Mesenchymal stem cell (in vitro differentiated cells and primary cell): ENCODE data around the gene SPAG6.

Experiments used
- DNase-seq: peaks from one replicate; pipeline ENCODE4 v3.0.0-alpha.2; 2013
- H2AFZ ChIP-seq: one replicate; pipeline ENCODE4 v1.6.1; 2013; ENCODE audit warnings: low read depth, mild to moderate bottlenecking, control low read depth, inconsistent platforms, low read length, moderate library complexity
- H2AK5ac ChIP-seq: 2 replicates; pipeline ENCODE4 v1.6.1; 2013; ENCODE audit warnings: low read length, moderate library complexity, mild to moderate bottlenecking, inconsistent platforms; ENCODE audit not compliant: severe bottlenecking
- H2BK120ac ChIP-seq: one replicate; pipeline ENCODE4 v1.6.1; 2013; ENCODE audit warnings: low read depth, mild to moderate bottlenecking, inconsistent platforms, low read length, moderate library complexity
- H2BK12ac ChIP-seq, 2 experiments: one replicate each; pipeline ENCODE4 v1.6.1; 2013; ENCODE audit warnings: inconsistent platforms in 2 of 2, low read length in 2 of 2, mild to moderate bottlenecking in 2 of 2, moderate library complexity in 2 of 2, control low read depth in 1 of 2
- H2BK15ac ChIP-seq: one replicate; pipeline ENCODE4 v1.6.1; 2013; ENCODE audit warnings: mild to moderate bottlenecking, low read depth, inconsistent platforms; ENCODE audit not compliant: poor library complexity, severe bottlenecking
- H2BK5ac ChIP-seq: 2 replicates; pipeline ENCODE4 v1.6.1; 2013; ENCODE audit warnings: low read depth, mild to moderate bottlenecking, low read length, control low read depth, inconsistent platforms; ENCODE audit not compliant: poor library complexity, severe bottlenecking
- H3K14ac ChIP-seq, 2 experiments: one replicate each; pipeline ENCODE4 v1.6.1; 2013; ENCODE audit warnings: inconsistent platforms in 2 of 2, low read length in 2 of 2, control low read depth in 1 of 2, mild to moderate bottlenecking in 1 of 2, moderate library complexity in 1 of 2
- H3K18ac ChIP-seq, 2 experiments: one replicate each; pipeline ENCODE4 v1.6.1; 2013; ENCODE audit warnings: inconsistent platforms in 2 of 2, low read length in 2 of 2, control low read depth in 1 of 2, low read depth in 1 of 2, mild to moderate bottlenecking in 1 of 2
- H3K23ac ChIP-seq, 2 experiments: one replicate each; pipeline ENCODE4 v1.6.1; 2013; ENCODE audit warnings: inconsistent platforms in 2 of 2, low read length in 2 of 2, mild to moderate bottlenecking in 2 of 2, moderate library complexity in 2 of 2, control low read depth in 1 of 2
- H3K27ac ChIP-seq: 2 replicates; pipeline ENCODE4 v1.5.1; 2013; ENCODE audit warnings: mild to moderate bottlenecking, moderate library complexity, low read length, control low read depth, inconsistent platforms; ENCODE audit not compliant: poor library complexity, severe bottlenecking
- H3K27me3 ChIP-seq, 2 experiments: 2 replicates each; pipeline versions ENCODE4 v1.6.1 to v1.7.0; 2013; ENCODE audit warnings: low read length in 2 of 2, mild to moderate bottlenecking in 2 of 2, moderate library complexity in 2 of 2, control low read depth in 1 of 2, inconsistent platforms in 1 of 2; ENCODE audit not compliant: control insufficient read depth in 1 of 2, insufficient read depth in 1 of 2
- H3K36me3 ChIP-seq, 2 experiments: 2 replicates each; pipeline versions ENCODE4 v1.6.1 to v1.7.0; 2013; ENCODE audit warnings: low read length in 2 of 2, control low read depth in 1 of 2, inconsistent platforms in 1 of 2, low read depth in 1 of 2, mild to moderate bottlenecking in 1 of 2; ENCODE audit not compliant: insufficient read depth in 2 of 2, control insufficient read depth in 1 of 2
- H3K4ac ChIP-seq, 2 experiments: one replicate each; pipeline ENCODE4 v1.6.1; 2013; ENCODE audit warnings: inconsistent platforms in 2 of 2, low read length in 2 of 2, mild to moderate bottlenecking in 2 of 2, moderate library complexity in 2 of 2, control low read depth in 1 of 2, low read depth in 1 of 2
- H3K4me1 ChIP-seq: 2 replicates; pipeline ENCODE4 v1.6.1; 2013; ENCODE audit warnings: low read depth, low read length, control low read depth; ENCODE audit not compliant: control insufficient read depth, insufficient read depth
- H3K4me2 ChIP-seq: 2 replicates; pipeline ENCODE4 v1.6.1; 2013; ENCODE audit warnings: low read length, mild to moderate bottlenecking, inconsistent platforms; ENCODE audit not compliant: poor library complexity, severe bottlenecking
- H3K4me3 ChIP-seq, 2 experiments: 2 replicates each; pipeline versions ENCODE4 v1.5.1 to v1.7.0; 2013; ENCODE audit warnings: low read length in 2 of 2, mild to moderate bottlenecking in 2 of 2, control low read depth in 1 of 2, low read depth in 1 of 2; ENCODE audit not compliant: insufficient read depth in 1 of 2
- H3K79me1 ChIP-seq: replicated peaks from 2 replicates; pipeline ENCODE4 v1.6.1; 2013; ENCODE audit warnings: mild to moderate bottlenecking, control low read depth, low read length, inconsistent platforms; ENCODE audit not compliant: poor library complexity, severe bottlenecking
- H3K9ac ChIP-seq: 2 replicates; pipeline ENCODE4 v1.7.0; 2013; ENCODE audit warnings: mild to moderate bottlenecking, low read length, moderate library complexity
- H3K9me3 ChIP-seq: 2 replicates; pipeline ENCODE4 v1.7.0; 2013; ENCODE audit warnings: mild to moderate bottlenecking, low read length; ENCODE audit not compliant: control insufficient read depth
- H4K8ac ChIP-seq: one replicate; pipeline ENCODE4 v1.6.1; 2013; ENCODE audit warnings: inconsistent platforms, mild to moderate bottlenecking, low read length, moderate library complexity
- H4K91ac ChIP-seq: one replicate; pipeline ENCODE4 v1.6.1; 2013; ENCODE audit warnings: mild to moderate bottlenecking, low read length, inconsistent platforms
- WGBS: methylation state at CpG from one replicate; pipeline ENCODE4 v1.1.7; 2013; ENCODE audit warnings: mixed read lengths; 5-methylcytosine and 5-hydroxymethylcytosine counted together

The SPAG6 gene

GRCh38 chr10:22322641-22323160, 22.6 kb upstream of the SPAG6 start:
- Histone ChIP-seq H3K79me1 (peaks cover 9% of the 10 kb centered on the region), H3K9me3 (no peaks in the 10 kb centered on the region), H3K27me3 (peaks cover 22 to 29% of the 10 kb centered on the region in 2 experiments), H4K8ac (no peak overlapping the region), H3K36me3 (peaks cover 0 to 13% of the 10 kb centered on the region in 2 experiments), H3K27ac (no peak overlapping the region), H3K9ac (peak overlapping the region; percentile 83), H3K4me1 (no peaks in the 10 kb centered on the region), H3K4ac (no peak overlapping the region), H2BK15ac (no peak overlapping the region), H3K23ac (no peak overlapping the region), H3K4me3 (peak overlapping the region in 1 of 2 experiments; percentile 89), H2BK12ac (no peak overlapping the region), H3K18ac (no peak overlapping the region), H2BK5ac (no peak overlapping the region), H2AFZ (no peak overlapping the region), H3K14ac (no peak overlapping the region), H2AK5ac (no peak overlapping the region), H3K4me2 (peak overlapping the region; percentile 61), H4K91ac (no peak overlapping the region), H2BK120ac (no peak overlapping the region)
- WGBS, result 10% methylated on average over 3 of the region's 5 CpGs
- DNase-seq, result no peak

- Histone ChIP-seq H3K36me3 (peaks cover 0 to 23% of the 10 kb centered on the region in 2 experiments), H2BK12ac (no peak overlapping the region), H2AFZ (no peak overlapping the region), H3K4ac (no peak overlapping the region), H3K4me1 (no peaks in the 10 kb centered on the region), H2AK5ac (no peak overlapping the region), H3K27ac (no peak overlapping the region), H4K8ac (no peak overlapping the region), H3K9me3 (no peaks in the 10 kb centered on the region), H2BK15ac (no peak overlapping the region), H3K27me3 (peaks cover 22 to 29% of the 10 kb centered on the region in 2 experiments), H3K23ac (no peak overlapping the region), H3K14ac (no peak overlapping the region), H3K4me2 (no peak overlapping the region), H3K79me1 (peaks cover 8% of the 10 kb centered on the region), H4K91ac (no peak overlapping the region), H3K9ac (no peak overlapping the region), H2BK120ac (no peak overlapping the region), H3K4me3 (no peak overlapping the region), H3K18ac (no peak overlapping the region), H2BK5ac (no peak overlapping the region)
- DNase-seq, result no peak
- 36% methylated on average over 4 of the region's 5 CpGs for WGBS
Observed at GRCh38 chr10:22323538-22324305, 21.6 kb upstream of the SPAG6 start.

GRCh38 chr10:22324413-22324812, 20.9 kb upstream of the SPAG6 start:
- Histone ChIP-seq H2BK120ac (no peak overlapping the region), H3K4me2 (no peak overlapping the region), H2AK5ac (no peak overlapping the region), H3K27me3 (peaks cover 22 to 29% of the 10 kb centered on the region in 2 experiments), H4K91ac (no peak overlapping the region), H3K23ac (no peak overlapping the region), H4K8ac (no peak overlapping the region), H2BK15ac (no peak overlapping the region), H3K79me1 (peaks cover 8% of the 10 kb centered on the region), H3K14ac (no peak overlapping the region), H3K27ac (no peak overlapping the region), H3K4me3 (peak overlapping the region in 1 of 2 experiments; percentile 83), H2AFZ (no peak overlapping the region), H3K9me3 (no peaks in the 10 kb centered on the region), H2BK5ac (no peak overlapping the region), H3K4ac (no peak overlapping the region), H2BK12ac (no peak overlapping the region), H3K18ac (no peak overlapping the region), H3K36me3 (peaks cover 3 to 30% of the 10 kb centered on the region in 2 experiments), H3K4me1 (no peaks in the 10 kb centered on the region), H3K9ac (peak overlapping the region; percentile 87)
- WGBS, result 45% methylated on average over 2 of the region's 4 CpGs
- DNase-seq, result peak; percentile 7

- Histone ChIP-seq H3K14ac (no peak overlapping the region), H3K9ac (peak overlapping the region; percentile 87), H4K91ac (no peak overlapping the region), H3K18ac (no peak overlapping the region), H2AK5ac (no peak overlapping the region), H3K4ac (no peak overlapping the region), H2BK5ac (no peak overlapping the region), H3K79me1 (peaks cover 8% of the 10 kb centered on the region), H4K8ac (no peak overlapping the region), H2BK15ac (no peak overlapping the region), H3K27me3 (peaks cover 22 to 29% of the 10 kb centered on the region in 2 experiments), H2AFZ (no peak overlapping the region), H2BK120ac (no peak overlapping the region), H3K36me3 (peaks cover 3 to 35% of the 10 kb centered on the region in 2 experiments), H3K4me2 (peak overlapping the region; percentile 79), H3K4me1 (no peaks in the 10 kb centered on the region), H3K23ac (no peak overlapping the region), H3K4me3 (peak overlapping the region in 1 of 2 experiments; percentile 83), H3K27ac (no peak overlapping the region), H3K9me3 (no peaks in the 10 kb centered on the region), H2BK12ac (no peak overlapping the region)
- 1% methylated on average over 8 of the region's 9 CpGs for WGBS
- no peak for DNase-seq
Observed at GRCh38 chr10:22324893-22325271, 20.4 kb upstream of the SPAG6 start.
